ENCODE data around the gene ZC3H12A.

The ZC3H12A gene

GRCh38 chr1:37477946-37478345 lies 3.6 kb downstream of the ZC3H12A start:
- TF ChIP-seq, protein P1, sequence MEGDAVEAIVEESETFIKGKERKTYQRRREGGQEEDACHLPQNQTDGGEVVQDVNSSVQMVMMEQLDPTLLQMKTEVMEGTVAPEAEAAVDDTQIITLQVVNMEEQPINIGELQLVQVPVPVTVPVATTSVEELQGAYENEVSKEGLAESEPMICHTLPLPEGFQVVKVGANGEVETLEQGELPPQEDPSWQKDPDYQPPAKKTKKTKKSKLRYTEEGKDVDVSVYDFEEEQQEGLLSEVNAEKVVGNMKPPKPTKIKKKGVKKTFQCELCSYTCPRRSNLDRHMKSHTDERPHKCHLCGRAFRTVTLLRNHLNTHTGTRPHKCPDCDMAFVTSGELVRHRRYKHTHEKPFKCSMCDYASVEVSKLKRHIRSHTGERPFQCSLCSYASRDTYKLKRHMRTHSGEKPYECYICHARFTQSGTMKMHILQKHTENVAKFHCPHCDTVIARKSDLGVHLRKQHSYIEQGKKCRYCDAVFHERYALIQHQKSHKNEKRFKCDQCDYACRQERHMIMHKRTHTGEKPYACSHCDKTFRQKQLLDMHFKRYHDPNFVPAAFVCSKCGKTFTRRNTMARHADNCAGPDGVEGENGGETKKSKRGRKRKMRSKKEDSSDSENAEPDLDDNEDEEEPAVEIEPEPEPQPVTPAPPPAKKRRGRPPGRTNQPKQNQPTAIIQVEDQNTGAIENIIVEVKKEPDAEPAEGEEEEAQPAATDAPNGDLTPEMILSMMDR (IDR thresholded peaks at IDR 0.05; ENCODE audit: insufficient read depth, missing control alignments): no peak
- FAIRE-seq: no peak
- DNase-seq (ENCODE audit: insufficient read length, low spot score): no peak

DNA sequence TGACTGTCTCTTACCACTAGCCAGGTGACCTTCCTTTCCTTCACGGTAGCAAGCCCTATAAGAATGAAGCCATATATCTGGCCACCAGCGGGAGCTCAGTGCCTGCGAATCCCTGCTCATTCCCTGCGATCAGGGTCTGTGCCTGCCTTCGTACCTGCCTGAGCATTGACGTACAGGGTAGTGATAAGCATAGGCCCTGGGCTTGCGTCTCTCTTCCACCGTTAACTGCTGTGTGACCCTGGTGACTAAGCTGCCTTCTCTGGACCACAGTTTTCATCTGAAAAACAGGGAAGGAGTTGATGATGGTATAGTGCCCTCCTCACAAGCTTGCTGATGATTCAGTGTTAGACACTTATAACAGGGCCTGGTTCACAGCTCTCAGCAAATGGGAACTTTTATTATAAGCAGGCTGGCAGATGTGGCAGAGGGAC lies 4.1 kb downstream of the ZC3H12A start:
- TF ChIP-seq, protein P1 (IDR thresholded peaks at IDR 0.05; ENCODE audit: insufficient read depth, missing control alignments): no peak
- no peak for DNase-seq (ENCODE audit: insufficient read length, low spot score)
- no peak for FAIRE-seq

DNA sequence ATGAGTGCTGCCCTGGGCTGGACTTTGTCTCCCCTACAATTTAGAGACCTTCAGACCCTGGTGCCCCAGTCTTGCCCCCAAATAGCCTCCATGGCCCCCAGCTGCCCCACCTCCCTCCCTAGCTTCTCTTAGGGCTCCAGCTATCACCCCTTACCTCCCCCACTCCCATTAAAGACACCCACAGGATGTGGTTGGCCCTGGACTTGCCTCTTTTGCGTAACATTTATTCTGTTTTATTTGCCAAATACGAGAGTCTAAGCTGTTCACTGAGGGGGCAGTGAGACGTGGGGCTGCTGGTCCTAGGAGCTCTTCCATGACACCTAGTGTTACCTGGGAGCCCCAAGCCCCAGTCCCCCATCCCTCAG lies 4.5 kb downstream of the ZC3H12A start:
- no peak for FAIRE-seq
- TF ChIP-seq, protein P1 (IDR thresholded peaks at IDR 0.05; ENCODE audit: insufficient read depth, missing control alignments): no peak
- no peak for DNase-seq (ENCODE audit: insufficient read length, low spot score)

- no peak for FAIRE-seq
- TF ChIP-seq, protein P1 (IDR thresholded peaks at IDR 0.05; ENCODE audit: insufficient read depth, missing control alignments): no peak
- no peak for DNase-seq (ENCODE audit: insufficient read length, low spot score)
Measured at GRCh38 chr1:37479255-37480124, 5.1 kb downstream of the ZC3H12A start.

- TF ChIP-seq, protein P1 (IDR thresholded peaks at IDR 0.05; ENCODE audit: insufficient read depth, missing control alignments): no peak
- DNase-seq (ENCODE audit: insufficient read length, low spot score) (no peak), FAIRE-seq (no peak)
Measured at GRCh38 chr1:37480125-37480466, 5.7 kb downstream of the ZC3H12A start.

DNA sequence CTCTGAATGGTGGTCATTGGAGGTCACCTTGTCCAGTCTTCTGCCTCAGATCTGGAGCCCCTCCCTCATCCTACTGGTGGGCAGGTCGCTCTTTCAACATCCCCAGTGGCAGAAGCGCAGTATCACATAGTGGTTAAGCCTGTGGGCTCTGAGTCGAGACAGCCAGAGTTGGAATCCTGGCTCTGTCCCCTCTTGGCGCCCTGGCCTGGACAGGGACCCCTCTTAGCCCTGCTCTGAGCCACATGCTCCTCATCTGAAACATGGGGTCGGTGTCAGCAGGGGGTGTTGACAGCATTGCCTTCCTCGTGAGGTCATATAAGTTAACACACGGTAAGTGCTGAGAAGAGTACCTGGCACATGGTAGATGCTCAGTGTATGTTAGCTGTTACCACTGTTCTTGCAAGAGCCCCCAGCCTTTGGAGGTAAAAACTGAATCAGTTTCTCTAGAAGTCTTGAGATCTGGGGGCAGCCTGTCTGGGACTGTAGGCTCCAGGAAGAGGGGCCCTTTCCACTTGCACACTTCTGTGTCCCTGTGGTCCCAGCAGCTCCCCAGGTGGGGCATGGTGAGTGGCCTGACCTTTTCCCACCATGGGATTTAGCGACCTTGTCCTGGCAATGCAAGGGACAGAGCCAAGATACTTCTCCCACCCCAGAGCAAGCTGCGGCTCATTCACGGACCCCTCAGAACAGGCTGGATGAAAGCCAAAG lies 6.4 kb downstream of the ZC3H12A start:
- TF ChIP-seq, protein P1 (IDR thresholded peaks at IDR 0.05; ENCODE audit: insufficient read depth, missing control alignments): no peak
- no peak for DNase-seq (ENCODE audit: insufficient read length, low spot score)
- FAIRE-seq: no peak
